HG03439 (cell line): ENCODE measurements around the gene TTLL11.
"Not testable (repeated sequence)": the region's sequence is repeated elsewhere in the genome, so short reads cannot be mapped to it uniquely, and the experiment has no call there.

Experiments
- ATAC-seq: cut with Tn5 transposase; IDR thresholded peaks from one replicate; pipeline ENCODE4 v1.9.1; 2021; ENCODE audit warnings: mild to moderate bottlenecking, moderate library complexity; ENCODE audit not compliant: unreplicated experiment

Gene TTLL11

DNA sequence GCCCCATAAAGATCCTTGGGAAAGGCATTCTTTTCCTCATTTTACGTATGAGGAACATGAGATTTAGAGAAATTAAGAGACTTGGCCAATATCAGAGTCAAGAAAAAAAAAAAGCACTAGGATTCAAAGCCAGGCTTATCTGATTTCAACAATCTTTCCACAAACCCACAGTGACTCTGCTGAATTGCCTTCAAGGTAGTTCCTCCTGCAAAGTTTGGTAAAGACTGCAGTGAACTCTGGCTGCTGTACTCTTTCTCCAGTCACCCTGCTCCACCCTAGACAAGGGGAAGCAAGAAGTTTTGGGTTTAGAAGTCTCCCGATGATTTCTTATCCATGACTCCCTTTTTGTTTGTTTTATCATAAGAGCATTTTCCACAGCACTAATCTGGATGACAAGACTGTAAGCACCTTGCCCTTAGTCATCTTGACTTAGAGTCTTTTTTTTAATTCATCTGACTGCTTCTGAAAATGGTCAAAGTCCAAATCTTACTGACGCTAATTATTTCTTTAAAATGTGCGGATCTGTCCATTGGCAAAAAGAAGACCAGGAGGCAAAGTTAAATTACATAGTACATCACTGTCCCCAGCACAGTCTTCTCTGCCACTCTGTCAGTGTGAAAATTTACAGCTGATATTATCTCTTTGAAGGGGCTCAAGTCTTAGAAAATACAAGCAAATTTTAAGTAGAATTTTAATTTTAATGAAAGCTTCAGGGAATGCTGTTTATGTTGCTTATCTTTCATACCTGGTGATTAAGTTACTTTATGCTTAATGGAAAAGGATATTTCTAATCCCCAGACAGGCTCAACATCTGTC lies 180.1 kb downstream of the TTLL11 start:
- ATAC-seq = no peak

DNA sequence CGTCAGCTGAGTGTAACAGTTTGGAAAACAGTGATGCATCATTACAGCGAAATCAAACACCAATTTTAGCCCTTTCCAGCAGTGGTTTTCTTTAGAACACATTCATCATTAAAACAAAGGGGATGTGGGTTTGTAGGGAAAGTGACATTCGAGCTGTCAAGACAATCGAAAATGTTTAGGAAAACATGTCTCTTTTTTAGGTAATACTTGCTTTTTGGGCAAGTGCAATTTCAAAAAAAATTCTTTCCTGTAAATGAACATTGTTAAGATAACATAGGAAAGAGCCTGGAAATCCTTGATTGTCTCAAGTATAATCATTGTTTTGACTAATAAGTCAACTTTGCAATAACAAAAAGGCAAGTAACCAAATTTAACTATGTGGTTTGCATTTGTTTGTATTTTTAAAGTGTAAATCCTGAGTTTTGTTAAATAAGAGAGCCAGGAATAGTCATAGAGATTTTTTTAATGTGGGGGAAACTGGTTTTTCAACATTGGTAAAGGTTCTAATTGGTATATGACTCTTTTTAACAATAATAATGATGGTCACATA lies 182.5 kb downstream of the TTLL11 start:
- no peak for ATAC-seq

DNA sequence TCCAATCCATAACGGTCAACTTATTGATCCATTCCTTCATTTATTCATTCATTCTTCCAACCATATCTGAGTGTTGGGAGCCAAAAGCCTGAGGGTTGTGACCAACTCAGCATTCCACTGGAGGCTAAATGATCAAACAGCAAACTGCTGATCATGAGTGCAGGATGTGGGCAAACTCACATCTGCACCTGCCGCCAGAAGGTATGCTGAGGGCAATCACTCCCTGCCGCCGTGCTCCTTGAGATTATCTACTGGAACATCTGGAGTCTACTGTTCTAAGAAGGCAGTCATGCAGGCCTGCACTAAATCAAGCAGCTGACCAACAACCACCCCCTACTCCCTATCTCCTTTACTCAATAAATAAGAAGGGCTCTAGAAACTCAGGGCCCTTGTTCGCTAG lies 184.0 kb downstream of the TTLL11 start:
- ATAC-seq = no peak

DNA sequence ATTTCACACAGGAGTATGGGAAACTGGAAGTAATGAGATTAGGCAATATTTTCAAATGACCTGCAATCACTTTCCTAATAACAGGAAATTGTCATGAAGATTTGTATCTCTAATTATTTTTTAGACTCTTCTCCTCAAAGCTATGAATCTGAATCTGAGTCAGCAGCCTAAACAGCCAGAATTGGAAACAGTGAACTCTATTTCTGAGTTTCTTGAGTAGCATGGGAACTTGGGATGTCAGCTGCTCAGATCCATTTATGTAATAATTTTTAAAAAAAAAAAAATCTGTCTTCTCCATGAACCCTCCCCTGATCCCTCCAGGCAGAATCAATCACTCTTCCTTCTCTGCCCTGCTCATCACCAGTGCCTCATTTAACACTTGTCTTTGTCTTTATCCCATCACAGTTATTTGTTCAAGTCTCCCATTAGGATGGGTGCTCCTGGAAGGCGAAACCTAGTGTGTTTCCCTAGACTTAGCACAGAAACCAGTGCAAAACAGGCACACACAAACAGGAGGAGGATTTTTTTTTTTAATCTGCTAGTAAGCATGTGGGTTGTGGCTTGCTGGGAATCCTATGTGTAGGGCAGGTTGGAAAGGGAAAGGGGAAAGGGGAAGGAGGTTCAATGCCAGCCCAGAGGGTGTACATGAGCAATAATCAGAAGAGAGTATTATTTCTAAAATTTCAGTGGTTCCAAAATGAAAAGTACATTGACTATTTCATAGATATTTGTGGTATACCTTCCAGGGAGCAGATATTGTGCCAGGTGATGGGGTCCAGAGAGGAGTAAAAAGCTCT lies 186.8 kb downstream of the TTLL11 start:
- ATAC-seq = no peak

DNA sequence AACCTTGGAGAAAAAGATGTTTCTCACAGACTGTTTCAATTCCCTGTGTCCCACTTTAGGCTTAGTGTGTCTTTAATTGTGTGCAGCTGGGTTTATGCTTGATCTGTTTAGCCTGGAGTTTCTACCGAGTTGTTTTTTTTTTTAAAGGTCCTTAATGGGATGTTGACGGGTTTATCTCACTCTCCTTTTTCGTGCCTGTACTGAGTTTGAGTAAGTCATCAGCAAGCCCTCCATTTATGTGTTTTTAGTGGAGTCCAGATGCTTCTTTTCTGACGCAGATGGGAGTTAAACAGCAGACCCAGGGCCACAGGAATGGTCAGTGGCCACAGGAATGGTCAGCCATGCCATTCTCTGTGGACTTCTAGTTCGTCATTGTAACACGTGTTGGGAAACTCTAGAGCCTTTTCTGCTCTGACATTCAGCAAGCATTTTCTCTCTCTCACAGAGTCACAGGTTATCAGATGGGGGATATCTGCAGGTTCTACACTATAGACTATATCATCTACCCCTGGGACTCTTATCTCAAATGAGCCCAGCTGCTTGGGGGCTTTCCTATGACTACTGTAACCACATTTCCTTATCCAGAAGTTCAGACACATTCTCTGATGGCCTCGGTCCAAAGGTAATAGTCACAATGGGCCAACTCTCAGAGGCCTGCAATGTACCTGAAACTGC lies 190.5 kb downstream of the TTLL11 start:
- no peak for ATAC-seq

DNA sequence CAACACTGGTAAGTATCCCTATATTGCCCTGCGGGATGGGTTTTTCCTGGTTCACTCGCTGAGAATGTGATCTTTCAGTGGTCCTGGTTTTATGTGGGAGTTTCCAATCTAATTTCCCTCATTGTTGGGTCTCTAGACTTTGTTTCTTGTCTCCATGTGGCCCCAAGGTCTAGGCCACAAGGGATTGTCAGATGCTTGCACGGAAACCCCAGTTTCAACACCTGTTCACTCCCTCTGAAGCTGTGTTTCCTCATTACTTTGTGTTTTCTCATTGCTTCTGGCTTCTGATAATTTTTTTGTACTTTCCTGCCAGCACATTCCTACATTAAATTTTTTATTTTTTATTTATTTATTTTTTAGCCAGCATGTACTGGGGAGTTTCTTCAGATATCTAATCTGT lies 191.5 kb downstream of the TTLL11 start:
- ATAC-seq = no peak

DNA sequence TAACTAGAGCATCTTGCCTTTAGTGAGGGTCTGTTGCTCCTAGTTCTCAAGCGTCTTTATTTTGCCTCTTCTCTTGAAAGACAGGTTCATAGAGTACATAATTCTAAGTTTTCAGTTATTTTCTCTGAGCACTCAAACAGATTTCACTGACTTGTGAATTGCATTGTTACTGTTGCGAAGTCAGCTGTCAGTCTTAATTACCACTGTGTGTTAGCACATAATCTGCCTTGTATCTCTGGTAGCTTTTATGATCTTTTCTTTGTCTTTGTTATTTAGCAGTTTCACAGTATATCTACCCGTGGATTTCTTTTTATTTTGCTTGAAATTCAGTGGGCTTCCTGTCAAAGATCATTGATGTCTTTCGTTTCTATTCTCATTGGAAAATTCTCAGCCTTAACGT lies 192.9 kb downstream of the TTLL11 start:
- no peak for ATAC-seq

DNA sequence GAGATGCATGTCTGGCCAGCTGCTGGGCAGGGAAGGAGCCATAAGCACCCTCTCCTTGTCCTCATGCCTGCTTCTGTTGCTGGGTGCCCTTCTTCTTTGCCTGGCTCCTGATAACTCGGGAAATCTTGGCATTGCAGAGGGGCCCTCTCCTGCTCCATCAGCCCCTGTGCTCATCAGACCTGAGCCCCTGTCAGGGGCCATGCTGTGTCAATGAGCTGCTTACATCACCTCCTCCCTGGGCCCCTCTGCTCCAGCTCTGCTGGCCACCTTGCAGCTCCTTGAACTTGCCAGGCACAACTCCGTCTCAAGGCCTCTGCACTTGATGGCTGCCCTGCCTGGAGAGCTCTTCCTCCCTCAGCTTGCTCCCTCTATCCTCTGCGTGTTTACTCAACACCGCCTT lies 194.3 kb downstream of the TTLL11 start:
- no peak for ATAC-seq

DNA sequence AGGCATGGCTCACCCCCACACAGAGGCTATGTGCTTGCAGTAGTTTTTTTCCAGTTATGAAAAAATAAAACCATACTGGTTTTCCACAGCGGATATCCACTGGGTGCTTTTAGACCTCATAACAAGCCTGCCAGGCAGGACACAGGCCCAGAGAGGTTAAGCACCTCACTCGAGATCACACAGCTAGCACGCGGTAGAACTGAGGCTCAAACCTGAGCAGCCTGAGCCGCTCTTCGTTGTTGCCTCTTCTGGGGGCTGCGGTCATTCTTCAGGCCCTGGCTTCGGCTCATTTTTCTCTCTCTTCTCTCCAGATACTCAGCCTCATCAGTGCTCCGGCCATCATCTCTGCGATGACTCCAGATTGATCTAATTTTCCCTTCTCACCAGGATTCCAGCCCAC lies 196.0 kb downstream of the TTLL11 start:
- ATAC-seq = no peak

DNA sequence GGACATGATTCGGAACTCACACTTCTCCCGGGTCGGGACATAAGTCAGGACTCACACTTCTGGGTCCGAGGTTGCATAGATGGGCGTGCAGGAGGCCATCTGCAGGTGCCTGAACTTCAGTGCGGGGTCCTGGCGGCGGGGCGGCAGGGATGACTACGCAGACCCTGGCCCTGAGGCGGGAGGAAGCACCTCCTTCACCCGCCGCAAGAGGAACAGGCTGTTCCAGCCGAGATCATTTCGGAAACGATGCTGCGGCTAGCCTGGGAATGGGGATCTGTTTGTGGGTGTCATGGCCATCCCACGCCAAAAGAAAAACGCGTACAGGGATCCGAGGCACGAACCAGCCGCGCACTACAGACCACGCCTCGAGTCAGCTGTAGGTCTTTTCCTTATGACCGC lies 196.6 kb downstream of the TTLL11 start:
- no peak for ATAC-seq

DNA sequence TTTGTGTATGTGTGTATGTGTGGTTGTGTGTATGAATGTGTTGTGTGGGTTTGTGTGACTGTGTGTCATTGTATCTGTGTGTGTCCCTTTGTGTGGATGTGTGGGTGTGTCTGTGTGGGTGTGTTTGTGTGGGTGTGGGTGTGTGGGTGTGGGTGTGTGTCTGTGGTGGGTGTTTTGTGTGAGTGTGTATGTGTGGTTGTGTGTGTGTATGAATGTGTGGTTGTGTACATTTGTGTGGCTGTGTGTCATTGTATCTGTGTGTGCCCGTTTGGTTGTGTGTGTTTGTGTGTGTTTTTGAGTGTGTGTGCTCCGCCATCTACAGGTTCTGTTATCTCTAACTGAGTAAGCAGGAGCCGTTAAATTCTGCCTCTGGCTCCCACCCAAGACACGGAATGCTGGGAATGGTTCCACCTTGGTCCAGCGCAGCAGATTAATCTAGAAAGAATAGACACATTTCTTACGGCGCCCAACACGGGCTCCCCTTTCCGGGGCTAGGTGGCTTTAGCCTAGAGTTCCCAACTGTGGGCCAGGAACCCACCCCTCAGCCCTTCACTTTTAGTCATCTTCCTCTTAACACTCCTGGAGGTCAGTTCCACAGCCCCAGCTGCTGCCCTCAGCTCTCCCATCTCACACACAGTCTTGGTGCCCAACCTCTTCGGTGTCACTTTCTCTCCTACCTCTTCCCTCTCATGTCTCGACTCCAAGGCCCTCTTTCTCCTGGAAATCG lies 197.1 kb downstream of the TTLL11 start:
- ATAC-seq = no peak

DNA sequence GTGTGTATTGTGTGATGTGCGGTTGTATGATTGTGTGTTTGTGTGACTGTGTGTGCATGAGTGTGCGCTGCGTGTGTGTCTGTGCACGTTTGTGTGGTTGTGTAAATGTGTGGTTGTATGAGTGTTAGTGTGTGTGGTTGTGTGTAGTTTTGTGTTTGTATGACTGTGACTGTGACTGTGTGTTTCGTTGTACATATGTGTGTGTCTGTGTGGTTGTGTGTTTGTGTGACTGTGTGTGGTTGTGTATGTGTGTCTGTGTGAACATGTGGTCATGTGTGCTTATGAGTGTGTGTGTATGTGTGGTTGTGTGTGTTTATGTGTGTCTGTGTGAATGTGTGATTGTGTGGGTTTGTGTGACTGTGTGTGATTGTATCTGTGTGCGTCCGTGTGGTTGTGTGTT lies 197.8 kb downstream of the TTLL11 start:
- ATAC-seq = no peak

DNA sequence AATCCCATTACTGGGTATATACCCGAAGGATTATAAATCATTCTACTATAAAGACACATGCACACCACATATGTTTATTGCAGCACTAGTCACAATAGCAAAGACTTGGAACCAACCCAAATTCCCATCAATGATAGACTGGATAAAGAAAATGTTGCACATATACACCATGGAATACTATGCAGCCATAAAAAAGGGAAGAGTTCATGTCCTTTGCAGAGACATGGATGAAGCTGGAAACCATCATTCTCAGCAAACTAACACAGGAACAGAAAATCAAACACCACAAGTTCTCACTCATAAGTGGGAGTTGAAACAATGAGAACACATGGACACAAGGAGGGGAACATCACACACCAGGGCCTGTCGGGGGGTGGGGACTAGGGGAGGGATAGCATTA lies 198.7 kb downstream of the TTLL11 start:
- not testable (repeated sequence) for ATAC-seq

DNA sequence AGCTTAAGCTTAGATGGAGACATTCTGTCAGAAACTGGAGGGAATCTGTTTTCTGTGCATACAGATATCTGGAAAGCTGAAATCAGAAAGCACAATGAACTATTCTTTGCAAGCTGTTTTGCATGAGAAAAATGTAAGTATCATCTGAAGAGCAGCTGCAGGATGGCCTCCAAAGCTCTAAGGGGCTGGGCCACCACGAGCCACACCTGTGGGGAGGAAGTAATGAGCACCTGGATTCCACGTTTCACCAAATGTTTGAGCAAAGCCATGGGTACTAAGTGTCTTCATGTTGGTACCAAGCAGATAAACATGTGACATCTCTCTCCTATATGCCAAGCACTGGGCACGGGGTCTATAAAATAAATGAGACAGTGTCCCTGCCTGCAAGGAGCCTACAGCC lies 199.3 kb downstream of the TTLL11 start:
- no peak for ATAC-seq

DNA sequence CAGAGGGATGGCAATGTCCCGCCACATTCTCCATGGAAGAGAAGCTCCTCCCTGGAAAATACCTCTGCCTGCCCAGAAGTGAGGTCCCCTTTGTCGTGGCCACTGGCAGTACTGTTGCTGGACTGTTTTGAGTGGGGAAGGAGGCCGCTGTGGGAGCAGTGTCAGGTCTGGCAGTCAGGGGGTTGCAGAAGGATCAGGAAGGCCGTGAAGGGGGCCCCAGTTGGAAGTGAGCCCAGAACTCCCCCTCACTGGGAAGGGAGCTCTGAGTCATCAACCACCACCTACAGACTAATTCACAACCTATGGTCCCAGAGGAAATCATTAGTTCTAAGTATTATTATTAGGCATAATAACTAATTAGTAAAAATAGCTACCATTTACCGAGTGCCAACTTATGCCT lies 200.4 kb downstream of the TTLL11 start:
- ATAC-seq = no peak

DNA sequence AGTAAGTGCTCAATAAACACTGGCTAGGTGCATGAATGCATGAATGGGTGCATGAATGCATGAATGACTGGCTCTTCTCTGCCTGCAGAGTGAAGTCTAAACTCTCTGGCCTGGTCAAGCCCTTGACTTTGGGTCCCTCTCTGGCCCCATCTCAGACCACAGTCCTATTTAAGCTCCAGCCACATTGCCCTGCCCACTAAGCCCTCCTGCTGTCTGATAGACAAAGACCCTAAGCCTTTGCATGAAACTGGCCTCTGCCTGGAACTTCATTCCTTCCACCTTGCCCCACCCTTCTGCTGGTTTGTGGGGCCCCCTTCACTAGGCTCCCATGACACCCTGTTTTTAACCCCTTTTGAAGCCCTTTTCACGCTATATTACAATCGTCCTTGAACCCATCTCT lies 202.4 kb downstream of the TTLL11 start:
- ATAC-seq = no peak

DNA sequence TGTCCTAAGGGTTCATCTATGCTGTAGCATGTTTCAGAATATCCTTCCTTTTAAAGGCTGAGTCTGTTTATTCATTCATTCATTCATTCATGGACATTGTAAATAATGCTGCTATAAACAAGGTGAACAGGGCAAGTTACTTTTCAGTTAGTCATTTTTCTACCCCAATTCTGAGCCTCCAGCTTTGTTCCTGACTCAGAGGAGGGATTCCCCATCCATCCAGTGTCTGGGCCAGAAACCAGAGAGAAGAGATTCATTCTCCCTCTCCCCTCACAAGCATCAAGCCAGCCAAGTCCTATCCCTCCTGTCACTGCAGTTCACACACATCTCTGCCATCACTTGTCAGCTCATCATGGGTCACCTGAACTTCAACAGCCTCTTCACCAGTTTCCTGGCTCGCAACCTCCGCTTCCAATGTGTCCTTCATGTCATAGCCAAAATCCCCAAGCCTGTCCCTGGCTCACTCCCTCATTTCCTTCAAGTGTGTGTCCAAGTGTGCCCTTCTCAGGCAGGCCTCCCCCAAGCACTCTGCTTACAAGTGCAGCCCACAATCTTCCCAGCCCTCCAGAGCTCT lies 203.0 kb downstream of the TTLL11 start:
- ATAC-seq = no peak

DNA sequence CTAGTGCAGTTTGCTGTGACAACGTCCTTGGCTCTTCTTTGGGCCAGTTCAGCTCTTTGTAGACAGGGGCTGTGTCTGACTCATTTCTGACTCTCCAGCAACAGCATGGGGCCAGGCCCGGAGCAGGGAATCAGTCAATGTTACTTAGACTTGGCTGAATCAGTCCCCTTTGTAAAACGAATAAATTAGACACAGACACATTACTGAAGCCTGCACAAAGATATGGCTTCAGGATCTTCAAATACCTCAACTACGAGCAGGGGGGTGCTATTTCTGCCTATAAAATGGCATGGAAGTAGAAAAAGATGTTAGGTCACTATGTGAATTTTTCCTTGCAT lies 204.7 kb downstream of the TTLL11 start:
- no peak for ATAC-seq

DNA sequence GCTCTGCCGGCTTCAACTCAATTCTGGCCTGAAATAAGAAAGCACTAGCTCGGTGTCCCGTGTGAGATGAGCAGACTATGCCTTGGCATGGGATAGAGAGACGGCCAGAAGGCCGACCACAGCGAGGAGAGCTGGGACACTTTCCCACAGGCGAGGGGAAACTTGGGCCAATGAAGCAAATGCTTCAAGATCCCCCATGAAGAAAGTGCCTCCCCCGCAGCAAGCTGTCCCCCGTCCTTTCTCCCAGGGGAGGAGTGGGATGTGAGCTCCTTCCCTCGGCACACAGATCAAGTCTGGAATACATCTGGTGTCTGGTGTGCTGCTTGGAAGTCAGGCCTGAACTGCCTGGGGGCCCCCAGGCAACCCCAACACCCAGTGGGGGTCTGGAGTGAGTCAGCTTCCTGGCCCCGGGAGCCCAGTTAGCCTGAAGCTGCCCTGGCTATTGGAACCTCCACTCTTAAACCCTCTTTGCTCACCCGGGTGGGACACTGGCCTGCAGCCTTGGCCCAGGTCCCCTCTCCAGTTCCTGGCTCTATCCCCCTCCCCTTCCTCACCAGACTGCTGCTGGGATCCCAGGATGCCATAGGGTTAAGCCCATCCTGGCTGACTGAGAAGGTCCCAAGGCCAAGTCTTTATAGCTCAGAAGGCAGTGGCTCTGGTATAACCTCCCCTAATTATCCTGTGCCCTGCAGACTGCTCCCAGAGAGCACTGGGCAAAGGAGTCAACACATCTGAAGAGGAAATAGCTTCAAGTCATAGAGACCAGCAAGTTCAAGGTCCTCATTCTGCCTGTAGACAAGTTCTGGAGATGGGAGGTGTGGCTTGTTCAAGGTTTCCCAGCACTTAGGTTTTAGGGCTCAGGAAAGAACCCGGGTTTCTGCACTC lies 205.3 kb downstream of the TTLL11 start:
- no peak for ATAC-seq
